ENCODE data around the gene STARD13.

DNA sequence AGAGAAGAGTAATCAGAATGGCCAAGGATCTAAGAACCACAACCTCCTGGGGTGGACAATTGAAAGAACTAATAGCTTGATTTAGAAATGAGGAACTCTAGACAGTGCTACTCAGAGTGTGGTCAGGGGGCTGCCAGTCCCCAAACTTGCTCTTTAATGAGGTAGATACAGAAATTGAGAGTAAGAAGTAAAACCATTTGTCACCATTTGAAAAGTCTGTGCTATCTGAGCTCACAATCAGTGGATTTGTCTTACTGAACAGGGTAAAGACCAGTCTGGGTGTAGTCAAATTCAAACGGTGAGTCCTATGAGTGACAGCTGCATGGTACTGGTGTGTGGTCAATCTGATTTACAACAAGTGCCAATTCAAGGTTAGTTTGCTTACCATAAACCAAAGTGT lies 150.5 kb downstream of the STARD13 start:
- TF ChIP-seq EZH2 (IDR thresholded peaks at IDR 0.05) (no peak), EZH2phosphoT487 (IDR thresholded peaks at IDR 0.05) (no peak)
- TF ChIP-seq, protein P1, sequence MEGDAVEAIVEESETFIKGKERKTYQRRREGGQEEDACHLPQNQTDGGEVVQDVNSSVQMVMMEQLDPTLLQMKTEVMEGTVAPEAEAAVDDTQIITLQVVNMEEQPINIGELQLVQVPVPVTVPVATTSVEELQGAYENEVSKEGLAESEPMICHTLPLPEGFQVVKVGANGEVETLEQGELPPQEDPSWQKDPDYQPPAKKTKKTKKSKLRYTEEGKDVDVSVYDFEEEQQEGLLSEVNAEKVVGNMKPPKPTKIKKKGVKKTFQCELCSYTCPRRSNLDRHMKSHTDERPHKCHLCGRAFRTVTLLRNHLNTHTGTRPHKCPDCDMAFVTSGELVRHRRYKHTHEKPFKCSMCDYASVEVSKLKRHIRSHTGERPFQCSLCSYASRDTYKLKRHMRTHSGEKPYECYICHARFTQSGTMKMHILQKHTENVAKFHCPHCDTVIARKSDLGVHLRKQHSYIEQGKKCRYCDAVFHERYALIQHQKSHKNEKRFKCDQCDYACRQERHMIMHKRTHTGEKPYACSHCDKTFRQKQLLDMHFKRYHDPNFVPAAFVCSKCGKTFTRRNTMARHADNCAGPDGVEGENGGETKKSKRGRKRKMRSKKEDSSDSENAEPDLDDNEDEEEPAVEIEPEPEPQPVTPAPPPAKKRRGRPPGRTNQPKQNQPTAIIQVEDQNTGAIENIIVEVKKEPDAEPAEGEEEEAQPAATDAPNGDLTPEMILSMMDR (IDR thresholded peaks at IDR 0.05) = no peak
